ENCODE data around the gene CACNA2D2. TPM values are rescaled to one million over a fixed set of nuclear protein-coding genes. Genes with fewer than 3 reads are reported as not detected.

CACNA2D2 gene
- total RNA-seq, 1 donor from 2014 or later, result 17.3 TPM

- Mint-ChIP-seq H3K4me3 (ENCODE audit: unreplicated experiment) (peak overlapping the region; percentile 92), H3K9me3 (ENCODE audit: unreplicated experiment) (no peaks in the 10 kb centered on the region), H3K4me1 (ENCODE audit: unreplicated experiment) (peaks cover 53% of the 10 kb centered on the region), H3K36me3 (ENCODE audit: low read depth, unreplicated experiment) (peaks cover 30% of the 10 kb centered on the region), H3K27ac (ENCODE audit: unreplicated experiment) (peak overlapping the region; percentile 97), H3K27me3 (ENCODE audit: unreplicated experiment) (peaks cover 25% of the 10 kb centered on the region)
- TF ChIP-seq, protein P1, sequence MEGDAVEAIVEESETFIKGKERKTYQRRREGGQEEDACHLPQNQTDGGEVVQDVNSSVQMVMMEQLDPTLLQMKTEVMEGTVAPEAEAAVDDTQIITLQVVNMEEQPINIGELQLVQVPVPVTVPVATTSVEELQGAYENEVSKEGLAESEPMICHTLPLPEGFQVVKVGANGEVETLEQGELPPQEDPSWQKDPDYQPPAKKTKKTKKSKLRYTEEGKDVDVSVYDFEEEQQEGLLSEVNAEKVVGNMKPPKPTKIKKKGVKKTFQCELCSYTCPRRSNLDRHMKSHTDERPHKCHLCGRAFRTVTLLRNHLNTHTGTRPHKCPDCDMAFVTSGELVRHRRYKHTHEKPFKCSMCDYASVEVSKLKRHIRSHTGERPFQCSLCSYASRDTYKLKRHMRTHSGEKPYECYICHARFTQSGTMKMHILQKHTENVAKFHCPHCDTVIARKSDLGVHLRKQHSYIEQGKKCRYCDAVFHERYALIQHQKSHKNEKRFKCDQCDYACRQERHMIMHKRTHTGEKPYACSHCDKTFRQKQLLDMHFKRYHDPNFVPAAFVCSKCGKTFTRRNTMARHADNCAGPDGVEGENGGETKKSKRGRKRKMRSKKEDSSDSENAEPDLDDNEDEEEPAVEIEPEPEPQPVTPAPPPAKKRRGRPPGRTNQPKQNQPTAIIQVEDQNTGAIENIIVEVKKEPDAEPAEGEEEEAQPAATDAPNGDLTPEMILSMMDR (IDR thresholded peaks at IDR 0.05; ENCODE audit: unreplicated experiment), result peak; percentile 13
- no peak for DNase-seq (ENCODE audit: low spot score)
Observed at GRCh38 chr3:50322115-50322385, 181.4 kb downstream of the CACNA2D2 start.

DNA sequence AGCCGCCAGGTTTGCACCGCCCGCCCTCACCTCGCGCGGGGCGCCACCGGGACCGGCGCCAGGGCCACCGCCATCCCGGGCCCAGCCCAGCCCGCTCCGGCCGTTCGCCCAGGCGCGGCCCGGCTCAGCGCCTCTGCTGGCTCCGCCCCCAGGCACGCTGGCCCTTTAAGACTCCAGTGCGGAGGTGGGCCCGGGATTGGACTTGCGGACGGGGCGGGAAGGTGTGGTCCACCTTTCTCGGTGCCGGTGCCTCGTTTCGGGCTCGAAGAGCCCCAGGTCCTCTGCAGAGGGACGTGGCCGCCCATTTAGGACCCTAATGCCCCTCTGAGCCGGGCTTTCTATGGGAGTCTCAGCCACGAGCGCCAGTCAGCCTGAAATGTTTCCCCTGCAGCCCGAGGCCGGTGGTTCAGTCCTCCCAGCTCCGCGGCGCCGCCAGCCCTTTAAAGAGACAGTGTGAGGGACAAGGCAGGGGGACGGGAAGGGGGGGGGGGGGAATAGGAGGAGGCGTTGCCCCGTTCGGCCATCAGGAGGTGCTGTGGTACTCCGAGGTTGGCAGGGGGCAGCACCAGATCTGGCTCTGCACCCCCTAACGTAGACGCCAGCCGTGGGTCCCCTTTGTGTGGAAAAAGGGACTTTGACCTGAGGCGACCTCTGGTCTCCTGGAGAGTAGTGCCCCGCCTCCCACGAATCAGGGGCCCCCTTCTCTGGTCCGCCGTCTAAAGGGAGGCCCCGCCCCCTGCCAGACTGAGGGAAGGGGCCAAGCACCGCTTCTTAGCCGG, 181.9 kb downstream of the CACNA2D2 start:
- peaks cover 51% of the 10 kb centered on the region for H3K4me1 Mint-ChIP-seq (ENCODE audit: unreplicated experiment)
- peak overlapping the region; percentile 92 for H3K4me3 Mint-ChIP-seq (ENCODE audit: unreplicated experiment)
- peak overlapping the region; percentile 48 for H3K27ac Mint-ChIP-seq (ENCODE audit: unreplicated experiment)
- TF ChIP-seq, protein P1 (IDR thresholded peaks at IDR 0.05; ENCODE audit: unreplicated experiment), result peak; percentile 48
- peaks cover 35% of the 10 kb centered on the region for H3K36me3 Mint-ChIP-seq (ENCODE audit: low read depth, unreplicated experiment)
- peak; percentile 84 for DNase-seq (ENCODE audit: low spot score)
- peaks cover 26% of the 10 kb centered on the region for H3K27me3 Mint-ChIP-seq (ENCODE audit: unreplicated experiment)
- no peaks in the 10 kb centered on the region for H3K9me3 Mint-ChIP-seq (ENCODE audit: unreplicated experiment)

GRCh38 chr3:50320853-50321335, 182.5 kb downstream of the CACNA2D2 start:
- H3K27me3 Mint-ChIP-seq (ENCODE audit: unreplicated experiment), result peaks cover 26% of the 10 kb centered on the region
- H3K27ac Mint-ChIP-seq (ENCODE audit: unreplicated experiment), result peak overlapping the region; percentile 77
- peaks cover 36% of the 10 kb centered on the region for H3K36me3 Mint-ChIP-seq (ENCODE audit: low read depth, unreplicated experiment)
- DNase-seq (ENCODE audit: low spot score), result peak; percentile 65
- TF ChIP-seq, protein P1 (IDR thresholded peaks at IDR 0.05; ENCODE audit: unreplicated experiment), result no peak
- peaks cover 52% of the 10 kb centered on the region for H3K4me1 Mint-ChIP-seq (ENCODE audit: unreplicated experiment)
- H3K4me3 Mint-ChIP-seq (ENCODE audit: unreplicated experiment), result peak overlapping the region; percentile 96
- H3K9me3 Mint-ChIP-seq (ENCODE audit: unreplicated experiment), result no peaks in the 10 kb centered on the region

GRCh38 chr3:50319894-50320625, 183.4 kb downstream of the CACNA2D2 start:
- H3K4me1 Mint-ChIP-seq (ENCODE audit: unreplicated experiment), result peaks cover 55% of the 10 kb centered on the region
- peak overlapping the region; percentile 77 for H3K27ac Mint-ChIP-seq (ENCODE audit: unreplicated experiment)
- peaks cover 26% of the 10 kb centered on the region for H3K27me3 Mint-ChIP-seq (ENCODE audit: unreplicated experiment)
- peak; percentile 4 for DNase-seq (ENCODE audit: low spot score)
- TF ChIP-seq, protein P1 (IDR thresholded peaks at IDR 0.05; ENCODE audit: unreplicated experiment), result no peak
- H3K4me3 Mint-ChIP-seq (ENCODE audit: unreplicated experiment), result peak overlapping the region; percentile 96
- peaks cover 41% of the 10 kb centered on the region for H3K36me3 Mint-ChIP-seq (ENCODE audit: low read depth, unreplicated experiment)
- H3K9me3 Mint-ChIP-seq (ENCODE audit: unreplicated experiment), result no peaks in the 10 kb centered on the region
